Loucy (cell line): ENCODE data around the gene PKDCC.

Experiments
- H2AFZ ChIP-seq: fragments of 200-600 bp; sonication (generic); 2 replicates; pipeline ENCODE4 v1.6.0; 2016; ENCODE audit warnings: antibody characterized with exemption, mild to moderate bottlenecking, low read length, moderate library complexity
- H3F3A ChIP-seq: fragments of 200-600 bp; 2 replicates; pipeline ENCODE4 v1.6.0; 2016; ENCODE audit warnings: antibody characterized with exemption, low read depth, mild to moderate bottlenecking
- H3K27me3 ChIP-seq: fragments of 200-600 bp; sonication (generic); 2 replicates; pipeline ENCODE4 v1.6.1; 2014; ENCODE audit warnings: low read length, mild to moderate bottlenecking; ENCODE audit not compliant: insufficient read depth, poor library complexity, severe bottlenecking
- H3K36me3 ChIP-seq: fragments of 200-600 bp; sonication (generic); 2 replicates; pipeline ENCODE4 v1.6.1; 2016; ENCODE audit warnings: low read length; ENCODE audit not compliant: insufficient read depth
- H3K4me1 ChIP-seq: fragments of 200-600 bp; sonication (generic); 2 replicates; pipeline ENCODE4 v1.5.1; 2014; ENCODE audit warnings: low read length, mild to moderate bottlenecking; ENCODE audit not compliant: insufficient read depth, poor library complexity, severe bottlenecking
- H3K4me2 ChIP-seq: fragments of 200-600 bp; sonication (generic); 2 replicates; pipeline ENCODE4 v1.6.0; 2014; ENCODE audit warnings: antibody characterized with exemption, low read length, low read depth, mild to moderate bottlenecking; ENCODE audit not compliant: poor library complexity, severe bottlenecking
- H3K4me3 ChIP-seq: fragments of 200-600 bp; sonication (generic); 2 replicates; pipeline ENCODE4 v1.5.1; 2014; ENCODE audit warnings: low read length, mild to moderate bottlenecking, mixed read lengths; ENCODE audit not compliant: poor library complexity, severe bottlenecking
- H3K79me2 ChIP-seq: fragments of 200-600 bp; sonication (generic); 2 replicates; pipeline ENCODE4 v1.6.1; 2014; ENCODE audit warnings: low read length; ENCODE audit not compliant: insufficient read depth
- H3K9ac ChIP-seq: fragments of 200-600 bp; sonication (generic); 2 replicates; pipeline ENCODE4 v1.6.0; 2014; ENCODE audit warnings: mild to moderate bottlenecking, low read depth, low read length, moderate library complexity; ENCODE audit not compliant: poor library complexity, severe bottlenecking
- H3K9me2 ChIP-seq: fragments of 200-600 bp; sonication (generic); replicated peaks from 2 replicates; pipeline ENCODE4 v1.6.1; 2016; ENCODE audit warnings: low read depth, low read length, mixed read lengths
- H3K9me3 ChIP-seq: fragments of 200-600 bp; sonication (generic); 2 replicates; pipeline ENCODE4 v1.6.1; 2014; ENCODE audit warnings: mild to moderate bottlenecking, antibody characterized with exemption, low read length, low read depth; ENCODE audit not compliant: insufficient read depth
- H4K20me1 ChIP-seq: fragments of 200-600 bp; sonication (generic); 2 replicates; pipeline ENCODE4 v1.6.0; 2014; ENCODE audit warnings: antibody characterized with exemption, low read length, mild to moderate bottlenecking; ENCODE audit not compliant: insufficient read depth, poor library complexity, severe bottlenecking
- EZH2phosphoT487 ChIP-seq: fragments of 200-600 bp; IDR thresholded peaks from 2 replicates; pipeline ENCODE4 v1.6.1; 2018; ENCODE audit warnings: antibody characterized with exemption, mild to moderate bottlenecking, moderate library complexity, borderline replicate concordance
- TF ChIP-seq, protein P1 (sequence below): fragments of 200-600 bp; sonication (generic); conservative IDR thresholded peaks from 2 replicates; pipeline ENCODE4 v1.5.1; 2014; ENCODE audit warnings: mild to moderate bottlenecking, antibody characterized with exemption, low read length

Gene PKDCC

DNA sequence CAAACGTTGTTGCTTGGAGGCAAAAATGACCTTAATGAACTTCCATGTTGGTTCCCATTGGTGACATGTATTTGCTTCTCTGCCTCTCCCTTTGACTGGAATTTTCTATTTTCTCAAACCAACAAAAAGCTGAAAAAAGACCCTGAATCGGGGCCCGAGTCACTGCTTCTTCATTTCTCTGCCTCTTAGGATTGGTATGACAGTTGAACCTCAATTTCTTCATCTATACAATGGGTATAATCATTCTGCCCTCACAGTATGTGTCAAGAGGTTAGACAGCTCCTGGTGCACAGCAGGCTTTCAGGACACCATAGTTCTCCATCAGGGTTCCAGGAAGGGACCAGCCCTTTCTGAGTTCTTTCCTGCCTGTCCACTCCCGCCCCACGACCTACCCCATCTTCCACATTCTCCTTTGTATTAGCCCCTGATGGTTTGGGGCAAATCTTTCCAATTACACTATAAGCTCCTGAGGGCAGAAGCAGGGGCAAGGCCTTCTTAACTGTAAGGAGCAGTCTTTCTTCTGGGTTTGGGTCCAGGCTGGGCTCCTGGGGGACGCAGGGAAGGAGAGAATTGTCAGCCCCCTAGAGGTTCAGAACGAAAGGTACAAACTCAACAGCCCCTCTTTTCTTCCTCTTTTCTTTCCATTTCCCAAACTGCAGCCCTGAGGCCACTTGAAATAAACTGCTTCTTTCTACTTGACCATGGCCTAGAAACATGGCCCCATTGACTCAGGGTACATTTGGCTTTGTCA is 6.3 kb upstream of the PKDCC start:
- H3K27me3 ChIP-seq = no peaks in the 10 kb centered on the region
- no peak overlapping the region for H2AFZ ChIP-seq
- no peak overlapping the region for H3K4me2 ChIP-seq
- H3K9me3 ChIP-seq = no peaks in the 10 kb centered on the region
- no peak overlapping the region for H3K4me3 ChIP-seq
- no peaks in the 10 kb centered on the region for H4K20me1 ChIP-seq
- no peak overlapping the region for H3K9ac ChIP-seq
- TF ChIP-seq, protein P1, sequence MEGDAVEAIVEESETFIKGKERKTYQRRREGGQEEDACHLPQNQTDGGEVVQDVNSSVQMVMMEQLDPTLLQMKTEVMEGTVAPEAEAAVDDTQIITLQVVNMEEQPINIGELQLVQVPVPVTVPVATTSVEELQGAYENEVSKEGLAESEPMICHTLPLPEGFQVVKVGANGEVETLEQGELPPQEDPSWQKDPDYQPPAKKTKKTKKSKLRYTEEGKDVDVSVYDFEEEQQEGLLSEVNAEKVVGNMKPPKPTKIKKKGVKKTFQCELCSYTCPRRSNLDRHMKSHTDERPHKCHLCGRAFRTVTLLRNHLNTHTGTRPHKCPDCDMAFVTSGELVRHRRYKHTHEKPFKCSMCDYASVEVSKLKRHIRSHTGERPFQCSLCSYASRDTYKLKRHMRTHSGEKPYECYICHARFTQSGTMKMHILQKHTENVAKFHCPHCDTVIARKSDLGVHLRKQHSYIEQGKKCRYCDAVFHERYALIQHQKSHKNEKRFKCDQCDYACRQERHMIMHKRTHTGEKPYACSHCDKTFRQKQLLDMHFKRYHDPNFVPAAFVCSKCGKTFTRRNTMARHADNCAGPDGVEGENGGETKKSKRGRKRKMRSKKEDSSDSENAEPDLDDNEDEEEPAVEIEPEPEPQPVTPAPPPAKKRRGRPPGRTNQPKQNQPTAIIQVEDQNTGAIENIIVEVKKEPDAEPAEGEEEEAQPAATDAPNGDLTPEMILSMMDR = no peak
- no peak for TF ChIP-seq EZH2phosphoT487
- H3K36me3 ChIP-seq = no peaks in the 10 kb centered on the region
- no peaks in the 10 kb centered on the region for H3K9me2 ChIP-seq
- no peaks in the 10 kb centered on the region for H3F3A ChIP-seq
- no peaks in the 10 kb centered on the region for H3K4me1 ChIP-seq
- no peaks in the 10 kb centered on the region for H3K79me2 ChIP-seq

DNA sequence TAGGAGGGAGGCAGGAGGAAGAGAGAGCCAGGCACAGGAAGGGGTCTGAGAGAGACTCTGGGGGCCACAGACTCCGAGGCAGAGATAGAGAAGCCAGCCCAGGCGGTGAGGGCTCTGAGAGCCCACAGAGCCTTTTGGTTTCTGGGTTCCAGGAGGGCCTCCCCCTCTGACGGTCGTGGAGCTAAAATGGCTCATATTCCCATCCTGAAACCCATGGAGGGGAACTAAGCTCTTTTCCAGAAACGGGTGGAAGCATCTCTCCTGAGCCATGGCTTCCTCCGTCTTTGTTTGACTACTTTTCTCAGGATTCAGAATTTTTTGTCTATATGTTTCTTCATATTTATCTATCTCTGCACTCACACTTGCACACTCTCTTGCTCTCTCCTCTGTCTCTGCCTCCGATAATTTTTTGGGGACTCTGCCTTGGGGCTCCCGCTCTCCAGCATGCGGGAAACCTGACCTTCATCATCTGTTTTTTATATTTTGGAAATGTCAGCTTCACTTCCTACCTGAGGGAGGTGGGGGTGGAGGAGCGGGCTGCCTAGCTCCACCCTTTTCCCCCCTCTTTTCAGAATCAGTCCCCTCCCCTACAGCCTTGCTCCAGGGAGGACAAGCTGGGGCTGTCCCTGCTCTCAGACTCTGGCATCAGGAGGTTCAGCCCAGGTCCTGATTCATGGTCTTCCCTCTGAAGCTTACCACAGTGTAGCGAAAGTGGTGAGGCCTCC is 5.0 kb upstream of the PKDCC start:
- no peaks in the 10 kb centered on the region for H3K4me1 ChIP-seq
- TF ChIP-seq, protein P1 = no peak
- no peak for TF ChIP-seq EZH2phosphoT487
- H3K27me3 ChIP-seq = no peaks in the 10 kb centered on the region
- no peaks in the 10 kb centered on the region for H4K20me1 ChIP-seq
- H3F3A ChIP-seq = no peaks in the 10 kb centered on the region
- no peak overlapping the region for H2AFZ ChIP-seq
- no peaks in the 10 kb centered on the region for H3K36me3 ChIP-seq
- no peak overlapping the region for H3K4me3 ChIP-seq
- no peaks in the 10 kb centered on the region for H3K9me3 ChIP-seq
- no peak overlapping the region for H3K9ac ChIP-seq
- H3K4me2 ChIP-seq = no peak overlapping the region
- H3K79me2 ChIP-seq = no peaks in the 10 kb centered on the region
- H3K9me2 ChIP-seq = no peaks in the 10 kb centered on the region

DNA sequence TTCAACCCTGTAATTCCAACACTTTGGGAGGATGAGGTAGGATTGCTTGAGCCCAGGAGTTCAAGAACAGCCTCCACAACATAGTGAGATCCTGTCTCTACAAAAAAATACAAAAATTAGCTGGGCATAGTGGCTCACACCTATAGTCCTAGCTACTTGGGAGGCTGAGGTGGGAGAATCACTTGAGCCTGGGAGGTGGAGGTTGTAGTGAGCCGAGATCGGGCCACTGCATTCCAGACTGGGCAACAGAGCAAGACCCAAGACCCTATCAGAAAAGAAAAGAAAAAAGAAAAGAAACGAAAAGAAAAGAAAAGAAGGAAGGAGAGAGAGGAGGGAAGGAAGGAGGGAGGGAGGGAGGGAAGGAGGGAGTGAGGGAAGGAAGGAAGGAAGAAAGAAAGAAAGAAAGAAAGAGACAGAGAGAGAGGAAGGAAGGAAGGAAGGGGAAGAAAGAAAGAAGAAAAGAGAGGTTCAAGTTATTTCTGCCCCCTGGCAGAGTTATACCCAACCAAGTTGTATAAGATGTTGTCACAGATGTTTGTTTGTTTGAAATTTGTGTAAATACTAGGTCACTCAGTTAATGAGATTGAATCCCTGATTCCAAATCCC is 3.9 kb upstream of the PKDCC start:
- Histone ChIP-seq H3K9ac (no peak overlapping the region), H3K27me3 (no peaks in the 10 kb centered on the region), H3K9me3 (no peaks in the 10 kb centered on the region), H3K4me1 (no peaks in the 10 kb centered on the region), H3K36me3 (no peaks in the 10 kb centered on the region), H3F3A (no peaks in the 10 kb centered on the region), H4K20me1 (no peaks in the 10 kb centered on the region), H3K4me3 (no peak overlapping the region), H3K9me2 (no peaks in the 10 kb centered on the region), H3K4me2 (no peak overlapping the region), H3K79me2 (no peaks in the 10 kb centered on the region), H2AFZ (no peak overlapping the region)
- TF ChIP-seq, protein P1 = no peak
- TF ChIP-seq EZH2phosphoT487 = no peak
